WTC11 (cell line): ENCODE results near the gene AP3B2.

Experiments used
- CTCF ChIP-seq: fragments of 200-600 bp; IDR thresholded peaks from 2 replicates; pipeline ENCODE4 v1.8.0; 2022; ENCODE audit warnings: antibody characterized with exemption
- E2F1 ChIP-seq: sonication (generic); formaldehyde crosslinking; IDR thresholded peaks from 2 replicates; pipeline ENCODE4 v1.8.0; 2022; ENCODE audit warnings: mild to moderate bottlenecking, missing genetic modification reagents
- MLX ChIP-seq: sonication (generic); formaldehyde crosslinking; IDR thresholded peaks from 2 replicates; pipeline ENCODE4 v1.8.1; 2023; ENCODE audit warnings: mild to moderate bottlenecking, missing genetic modification reagents, moderate library complexity
- NR2C2 ChIP-seq: sonication (generic); formaldehyde crosslinking; IDR thresholded peaks from 2 replicates; pipeline ENCODE4 v1.8.0; 2022; ENCODE audit warnings: mild to moderate bottlenecking, missing genetic modification reagents
- NR3C1 ChIP-seq: sonication (generic); formaldehyde crosslinking; conservative IDR thresholded peaks from 2 replicates; pipeline ENCODE4 v1.8.1; 2023; ENCODE audit warnings: low read depth, mild to moderate bottlenecking, missing genetic modification reagents
- SOX15 ChIP-seq: fragments of 250-450 bp; sonication (Bioruptor Pico); IDR thresholded peaks from 2 replicates; pipeline ENCODE4 v1.9.0; 2021; ENCODE audit warnings: mild to moderate bottlenecking
- STAT6 ChIP-seq: sonication (generic); formaldehyde crosslinking; conservative IDR thresholded peaks from 2 replicates; pipeline ENCODE4 v1.8.1; 2023; ENCODE audit warnings: mild to moderate bottlenecking, low read depth, missing genetic modification reagents, moderate library complexity
- TCF7 ChIP-seq: sonication (generic); formaldehyde crosslinking; IDR thresholded peaks from 2 replicates; pipeline ENCODE4 v1.8.0; 2022; ENCODE audit warnings: mild to moderate bottlenecking, low read depth, missing genetic modification reagents, moderate library complexity
- USF1 ChIP-seq: sonication (generic); formaldehyde crosslinking; IDR thresholded peaks from 2 replicates; pipeline ENCODE4 v1.8.0; 2022; ENCODE audit warnings: mild to moderate bottlenecking, missing genetic modification reagents
- ZBTB21 ChIP-seq: sonication (generic); formaldehyde crosslinking; IDR thresholded peaks from 2 replicates; pipeline ENCODE4 v1.8.1; 2023; ENCODE audit warnings: mild to moderate bottlenecking, missing genetic modification reagents, borderline replicate concordance
- ZNF512 ChIP-seq: sonication (generic); formaldehyde crosslinking; IDR thresholded peaks from 2 replicates; pipeline ENCODE4 v1.8.1; 2022; ENCODE audit warnings: missing genetic modification reagents, borderline replicate concordance
- TF ChIP-seq, protein P1 (sequence below): sonication (generic); formaldehyde crosslinking; IDR thresholded peaks from 2 replicates; pipeline ENCODE4 v1.8.1; 2023; ENCODE audit warnings: mild to moderate bottlenecking, missing genetic modification reagents

- TF ChIP-seq CTCF, result no peak
- TF ChIP-seq SOX15 (CRISPR knock-in tag), result no peak
- TF ChIP-seq TCF7 (CRISPR knock-in tag), result no peak
- TF ChIP-seq E2F1 (CRISPR knock-in tag), result no peak
- no peak for TF ChIP-seq STAT6 (CRISPR knock-in tag)
- TF ChIP-seq ZNF512 (CRISPR knock-in tag), result no peak
- TF ChIP-seq, protein P1, sequence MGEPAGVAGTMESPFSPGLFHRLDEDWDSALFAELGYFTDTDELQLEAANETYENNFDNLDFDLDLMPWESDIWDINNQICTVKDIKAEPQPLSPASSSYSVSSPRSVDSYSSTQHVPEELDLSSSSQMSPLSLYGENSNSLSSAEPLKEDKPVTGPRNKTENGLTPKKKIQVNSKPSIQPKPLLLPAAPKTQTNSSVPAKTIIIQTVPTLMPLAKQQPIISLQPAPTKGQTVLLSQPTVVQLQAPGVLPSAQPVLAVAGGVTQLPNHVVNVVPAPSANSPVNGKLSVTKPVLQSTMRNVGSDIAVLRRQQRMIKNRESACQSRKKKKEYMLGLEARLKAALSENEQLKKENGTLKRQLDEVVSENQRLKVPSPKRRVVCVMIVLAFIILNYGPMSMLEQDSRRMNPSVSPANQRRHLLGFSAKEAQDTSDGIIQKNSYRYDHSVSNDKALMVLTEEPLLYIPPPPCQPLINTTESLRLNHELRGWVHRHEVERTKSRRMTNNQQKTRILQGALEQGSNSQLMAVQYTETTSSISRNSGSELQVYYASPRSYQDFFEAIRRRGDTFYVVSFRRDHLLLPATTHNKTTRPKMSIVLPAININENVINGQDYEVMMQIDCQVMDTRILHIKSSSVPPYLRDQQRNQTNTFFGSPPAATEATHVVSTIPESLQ, result no peak
- no peak for TF ChIP-seq ZBTB21
- no peak for TF ChIP-seq NR2C2 (CRISPR knock-in tag)
- TF ChIP-seq NR3C1, result no peak
- no peak for TF ChIP-seq USF1 (CRISPR knock-in tag)
- TF ChIP-seq MLX (CRISPR knock-in tag), result no peak
These were observed 1.3 kb upstream of the AP3B2 start for GRCh38 chr15:82710926-82711490.
